MM.1S (cell line): Measurements from ENCODE around the gene WNT5B.

Experiments used
- CTCF ChIP-seq: fragments of 300-600 bp; sonication (generic); IDR thresholded peaks from 2 replicates; pipeline ENCODE4 v1.5.1; 2016; ENCODE audit warnings: antibody characterized with exemption, low read length, mixed read lengths
- EZH2 ChIP-seq: fragments of 300-600 bp; sonication (generic); optimal IDR thresholded peaks from 2 replicates; pipeline ENCODE3; 2017; ENCODE audit warnings: low read depth, mild to moderate bottlenecking, antibody characterized with exemption, low read length, mixed read lengths
- EZH2phosphoT487 ChIP-seq: fragments of 300-600 bp; sonication (generic); IDR thresholded peaks from 2 replicates; pipeline ENCODE4 v1.6.1; 2018; ENCODE audit warnings: antibody characterized with exemption, low read length

GRCh38 chr12:1584326-1584725 is 44.7 kb upstream of the WNT5B start:
- TF ChIP-seq CTCF (no peak), EZH2phosphoT487 (no peak), EZH2 (no peak)
